ENCODE data around the gene GABRA5.

GRCh38 chr15:26873846-26874245 is 7.0 kb downstream of the GABRA5 start:
- no peak for TF ChIP-seq POLR2AphosphoS5 (IDR thresholded peaks at IDR 0.05; ENCODE audit: low read depth, low read length)
- no peak for TF ChIP-seq POLR2A (IDR thresholded peaks at IDR 0.05; ENCODE audit: low read depth, low read length)
- TF ChIP-seq TAF1 (IDR thresholded peaks at IDR 0.05; ENCODE audit: low read depth, low read length), result no peak
- TF ChIP-seq PAX5 (IDR thresholded peaks at IDR 0.05; ENCODE audit: insufficient read depth, low read length, severe bottlenecking), result no peak
